ENCODE data around the gene ITGA7. TPM values are rescaled to one million over a fixed set of nuclear protein-coding genes. Genes with fewer than 3 reads are reported as not detected.

The ITGA7 gene
- total RNA-seq, 1 donor from 2014 or later, result 4.0 TPM

DNA sequence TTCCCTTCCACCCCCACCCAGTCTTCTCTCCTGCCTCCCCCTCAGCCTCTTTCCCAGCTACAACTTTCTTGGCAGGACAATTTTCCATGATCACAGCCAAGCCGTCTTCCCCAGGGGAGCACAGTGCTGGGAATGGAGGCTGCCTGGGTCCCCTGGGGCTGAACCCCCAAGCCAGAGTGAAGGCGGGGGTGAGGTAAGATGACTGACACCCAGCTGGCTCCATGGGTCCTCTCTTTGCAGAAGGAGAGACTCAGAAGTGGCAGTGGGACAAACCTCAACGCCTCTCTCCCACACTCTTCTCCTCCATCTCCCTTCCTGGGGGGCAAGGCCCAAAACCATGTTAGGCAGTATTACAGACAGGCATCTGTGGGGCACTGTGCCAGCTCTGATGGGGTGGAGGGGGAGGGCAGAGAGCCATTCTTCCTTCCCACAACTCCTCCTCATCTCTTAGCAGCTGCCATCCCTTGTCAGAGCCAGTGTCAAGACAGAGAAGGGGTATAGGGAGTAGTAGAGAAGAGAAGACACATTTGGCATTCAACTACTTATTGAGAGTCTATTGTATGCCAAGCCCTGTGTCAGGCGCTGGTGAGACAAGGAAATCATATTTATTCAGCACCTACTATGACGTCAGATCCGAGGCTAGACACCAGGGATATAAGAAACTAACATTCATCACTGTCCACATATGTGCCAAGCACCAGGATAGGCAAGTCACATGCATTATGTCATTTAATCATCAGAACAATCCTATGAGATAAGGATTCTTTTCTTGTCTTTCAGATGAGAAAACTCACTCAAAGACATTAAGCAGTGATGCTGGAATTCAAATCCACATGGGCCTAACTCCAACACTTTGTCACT is 3.6 kb downstream of the ITGA7 start:
- peaks cover 21% of the 10 kb centered on the region for H3K27me3 Mint-ChIP-seq (ENCODE audit: unreplicated experiment)
- no peak for DNase-seq (ENCODE audit: low spot score)
- H3K4me3 Mint-ChIP-seq (ENCODE audit: unreplicated experiment), result no peak overlapping the region
- peaks cover 7% of the 10 kb centered on the region for H3K36me3 Mint-ChIP-seq (ENCODE audit: low read depth, unreplicated experiment)
- no peaks in the 10 kb centered on the region for H3K9me3 Mint-ChIP-seq (ENCODE audit: unreplicated experiment)
- TF ChIP-seq, protein P1, sequence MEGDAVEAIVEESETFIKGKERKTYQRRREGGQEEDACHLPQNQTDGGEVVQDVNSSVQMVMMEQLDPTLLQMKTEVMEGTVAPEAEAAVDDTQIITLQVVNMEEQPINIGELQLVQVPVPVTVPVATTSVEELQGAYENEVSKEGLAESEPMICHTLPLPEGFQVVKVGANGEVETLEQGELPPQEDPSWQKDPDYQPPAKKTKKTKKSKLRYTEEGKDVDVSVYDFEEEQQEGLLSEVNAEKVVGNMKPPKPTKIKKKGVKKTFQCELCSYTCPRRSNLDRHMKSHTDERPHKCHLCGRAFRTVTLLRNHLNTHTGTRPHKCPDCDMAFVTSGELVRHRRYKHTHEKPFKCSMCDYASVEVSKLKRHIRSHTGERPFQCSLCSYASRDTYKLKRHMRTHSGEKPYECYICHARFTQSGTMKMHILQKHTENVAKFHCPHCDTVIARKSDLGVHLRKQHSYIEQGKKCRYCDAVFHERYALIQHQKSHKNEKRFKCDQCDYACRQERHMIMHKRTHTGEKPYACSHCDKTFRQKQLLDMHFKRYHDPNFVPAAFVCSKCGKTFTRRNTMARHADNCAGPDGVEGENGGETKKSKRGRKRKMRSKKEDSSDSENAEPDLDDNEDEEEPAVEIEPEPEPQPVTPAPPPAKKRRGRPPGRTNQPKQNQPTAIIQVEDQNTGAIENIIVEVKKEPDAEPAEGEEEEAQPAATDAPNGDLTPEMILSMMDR (IDR thresholded peaks at IDR 0.05; ENCODE audit: unreplicated experiment), result no peak
- peaks cover 10% of the 10 kb centered on the region for H3K4me1 Mint-ChIP-seq (ENCODE audit: unreplicated experiment)
- no peak overlapping the region for H3K27ac Mint-ChIP-seq (ENCODE audit: unreplicated experiment)

DNA sequence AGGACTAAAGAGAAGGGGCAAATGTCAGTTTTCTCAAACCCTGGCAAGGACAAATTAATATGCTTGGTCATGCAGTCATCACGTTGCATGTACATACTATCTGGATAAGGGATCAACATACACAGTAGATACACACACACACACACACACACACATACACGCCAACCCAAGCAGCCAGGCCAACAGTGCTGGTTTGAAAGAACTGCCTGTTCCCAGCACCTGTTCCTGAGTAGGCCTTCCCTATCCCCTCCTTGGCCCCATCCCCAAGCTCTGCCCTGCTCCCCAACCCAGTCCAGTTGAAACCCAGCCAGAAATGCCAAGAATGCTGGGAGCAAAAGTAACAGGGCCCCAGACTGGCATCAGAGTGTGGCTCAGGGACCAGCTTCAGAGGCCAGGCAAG is 4.4 kb downstream of the ITGA7 start:
- TF ChIP-seq, protein P1 (IDR thresholded peaks at IDR 0.05; ENCODE audit: unreplicated experiment), result no peak
- H3K4me1 Mint-ChIP-seq (ENCODE audit: unreplicated experiment), result peaks cover 3% of the 10 kb centered on the region
- no peak for DNase-seq (ENCODE audit: low spot score)
- H3K27ac Mint-ChIP-seq (ENCODE audit: unreplicated experiment), result no peak overlapping the region
- H3K27me3 Mint-ChIP-seq (ENCODE audit: unreplicated experiment), result peaks cover 17% of the 10 kb centered on the region
- H3K4me3 Mint-ChIP-seq (ENCODE audit: unreplicated experiment), result no peak overlapping the region
- no peaks in the 10 kb centered on the region for H3K9me3 Mint-ChIP-seq (ENCODE audit: unreplicated experiment)
- H3K36me3 Mint-ChIP-seq (ENCODE audit: low read depth, unreplicated experiment), result peaks cover 4% of the 10 kb centered on the region

DNA sequence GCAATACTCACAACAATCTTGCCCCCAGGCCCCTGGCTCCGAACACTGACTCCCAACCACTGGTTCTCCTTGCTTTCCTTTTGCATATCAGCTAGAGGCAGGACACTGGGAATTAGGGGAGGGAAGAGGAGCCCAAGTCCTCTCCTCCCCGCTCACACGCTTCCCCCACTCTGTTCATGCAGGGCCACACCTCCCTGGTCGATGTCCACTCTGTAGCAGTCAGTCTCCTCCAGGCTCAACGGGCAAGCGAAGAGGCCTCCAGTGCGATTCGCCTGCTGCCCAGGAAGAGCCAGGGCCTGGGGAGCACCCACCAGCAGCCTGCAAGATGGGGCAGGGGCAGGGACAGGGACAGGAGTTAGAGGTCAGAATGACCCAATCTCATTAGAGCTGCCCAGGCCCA is 4.8 kb downstream of the ITGA7 start:
- H3K36me3 Mint-ChIP-seq (ENCODE audit: low read depth, unreplicated experiment), result peaks cover 4% of the 10 kb centered on the region
- no peak for DNase-seq (ENCODE audit: low spot score)
- H3K4me3 Mint-ChIP-seq (ENCODE audit: unreplicated experiment), result no peak overlapping the region
- H3K27me3 Mint-ChIP-seq (ENCODE audit: unreplicated experiment), result peaks cover 16% of the 10 kb centered on the region
- no peaks in the 10 kb centered on the region for H3K4me1 Mint-ChIP-seq (ENCODE audit: unreplicated experiment)
- H3K27ac Mint-ChIP-seq (ENCODE audit: unreplicated experiment), result no peak overlapping the region
- no peaks in the 10 kb centered on the region for H3K9me3 Mint-ChIP-seq (ENCODE audit: unreplicated experiment)
- TF ChIP-seq, protein P1 (IDR thresholded peaks at IDR 0.05; ENCODE audit: unreplicated experiment), result no peak

DNA sequence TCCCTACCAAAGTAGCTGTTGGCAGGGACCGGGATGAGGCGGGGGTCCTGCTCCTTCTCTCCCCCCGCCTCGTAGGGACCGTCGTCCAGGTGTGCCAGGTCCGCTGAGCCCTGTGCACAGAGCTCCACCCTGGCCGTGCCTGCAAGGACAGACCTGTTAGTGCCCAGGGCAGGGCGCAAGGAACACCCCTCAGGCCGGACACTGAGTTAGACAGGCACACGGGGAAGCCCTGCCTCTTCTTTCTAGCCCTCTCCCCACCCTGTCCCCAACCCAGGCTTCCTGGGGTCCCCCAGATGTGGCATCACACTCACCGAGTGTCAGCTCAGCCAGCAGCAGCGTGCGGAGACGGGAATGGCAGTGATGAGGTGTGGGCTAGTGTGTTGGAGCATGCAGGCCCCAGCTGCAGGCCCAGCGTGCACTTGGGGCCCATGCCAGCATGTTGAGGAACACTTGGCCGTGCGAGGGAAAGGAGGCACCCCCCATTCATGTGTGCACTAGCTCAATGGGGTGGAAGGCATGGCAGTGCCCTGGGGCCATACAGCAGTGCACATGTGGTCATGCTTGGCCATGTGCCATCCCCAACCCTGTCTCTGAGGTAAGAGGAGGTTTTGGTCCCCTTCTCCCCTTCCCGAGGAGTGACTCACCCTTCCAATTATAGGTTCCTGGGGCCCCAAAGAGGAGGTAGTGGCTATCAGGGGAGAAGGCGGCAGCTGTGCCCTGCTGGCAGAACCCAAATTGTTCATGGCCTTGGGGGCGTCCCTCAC is 7.3 kb downstream of the ITGA7 start:
- H3K36me3 Mint-ChIP-seq (ENCODE audit: low read depth, unreplicated experiment), result peaks cover 4% of the 10 kb centered on the region
- no peak overlapping the region for H3K4me3 Mint-ChIP-seq (ENCODE audit: unreplicated experiment)
- H3K4me1 Mint-ChIP-seq (ENCODE audit: unreplicated experiment), result no peaks in the 10 kb centered on the region
- no peak for DNase-seq (ENCODE audit: low spot score)
- TF ChIP-seq, protein P1 (IDR thresholded peaks at IDR 0.05; ENCODE audit: unreplicated experiment), result no peak
- peaks cover 13% of the 10 kb centered on the region for H3K27me3 Mint-ChIP-seq (ENCODE audit: unreplicated experiment)
- H3K27ac Mint-ChIP-seq (ENCODE audit: unreplicated experiment), result no peak overlapping the region
- no peaks in the 10 kb centered on the region for H3K9me3 Mint-ChIP-seq (ENCODE audit: unreplicated experiment)

Measured in endothelial cell (in vitro differentiated cells).